ENCODE data around the gene PPP3CA.

Gene PPP3CA

GRCh38 chr4:101347267-101347556 is at the start of gene PPP3CA:
Gene PPP3CA (minus strand): TSS chr4:101347526.
- no peak for DNase-seq (ENCODE audit: low read depth in 2 of 2)

GRCh38 chr4:101393256-101393655 is 45.9 kb upstream of the PPP3CA start:
- DNase-seq (ENCODE audit: low read depth in 2 of 2), result no peak

- DNase-seq (ENCODE audit: low read depth in 2 of 2), result no peak
Measured at GRCh38 chr4:101370663-101371210, 23.4 kb upstream of the PPP3CA start.

- no peak for DNase-seq (ENCODE audit: low read depth in 2 of 2)
Measured at GRCh38 chr4:101367201-101367600, 19.9 kb upstream of the PPP3CA start.

GRCh38 chr4:101366331-101366730 is 19.0 kb upstream of the PPP3CA start:
- no peak for DNase-seq (ENCODE audit: low read depth in 2 of 2)

- no peak for DNase-seq (ENCODE audit: low read depth in 2 of 2)
Measured at GRCh38 chr4:101357751-101358150, 10.4 kb upstream of the PPP3CA start.

- no peak for DNase-seq (ENCODE audit: low read depth in 2 of 2)
Measured at GRCh38 chr4:101356928-101357327, 9.6 kb upstream of the PPP3CA start.

GRCh38 chr4:101355767-101356702 is 8.7 kb upstream of the PPP3CA start:
- DNase-seq (ENCODE audit: low read depth in 2 of 2), result no peak

GRCh38 chr4:101355246-101355645 is 7.9 kb upstream of the PPP3CA start:
- no peak for DNase-seq (ENCODE audit: low read depth in 2 of 2)

GRCh38 chr4:101349801-101350064 is 2.4 kb upstream of the PPP3CA start:
- DNase-seq (ENCODE audit: low read depth in 2 of 2), result no peak

GRCh38 chr4:101348995-101349800 is 1.9 kb upstream of the PPP3CA start:
- no peak for DNase-seq (ENCODE audit: low read depth in 2 of 2)

- no peak for DNase-seq (ENCODE audit: low read depth in 2 of 2)
Measured at GRCh38 chr4:101348367-101348827, 1.1 kb upstream of the PPP3CA start.

GRCh38 chr4:101347557-101348366 is 436 bp upstream of the PPP3CA start:
- peak; percentile 97 to 99 for DNase-seq (ENCODE audit: low read depth in 2 of 2)

GRCh38 chr4:101346351-101347266 is 717 bp downstream of the PPP3CA start:
- peak; percentile 19 to 29 for DNase-seq (ENCODE audit: low read depth in 2 of 2)

GRCh38 chr4:101345596-101346350 is 1.6 kb downstream of the PPP3CA start:
- DNase-seq (ENCODE audit: low read depth in 2 of 2), result peak; percentile 5 to 37

GRCh38 chr4:101345271-101345595 is 2.1 kb downstream of the PPP3CA start:
- no peak for DNase-seq (ENCODE audit: low read depth in 2 of 2)

GRCh38 chr4:101339332-101339731 is 8.0 kb downstream of the PPP3CA start:
- DNase-seq (ENCODE audit: low read depth in 2 of 2), result no peak

GRCh38 chr4:101337688-101338087 is 9.6 kb downstream of the PPP3CA start:
- no peak for DNase-seq (ENCODE audit: low read depth in 2 of 2)

- no peak for DNase-seq (ENCODE audit: low read depth in 2 of 2)
Measured at GRCh38 chr4:101334963-101335572, 12.3 kb downstream of the PPP3CA start.

GRCh38 chr4:101332424-101332823 is 14.9 kb downstream of the PPP3CA start:
- DNase-seq (ENCODE audit: low read depth in 2 of 2), result no peak

Measured in stimulated activated CD4-positive, alpha-beta T cell treated with anti-CD3 and anti-CD28 coated beads, Interleukin-12 subunit alpha, Interleukin-12 subunit beta, amount 100 ng/mL, for 24 hours (primary cell).